ENCODE results near the gene FBXL5. TPM values are rescaled to one million over a fixed set of nuclear protein-coding genes. Genes with fewer than 3 reads are reported as not detected.
A peak's percentile ranks its signal among the peaks of the same experiment; 100 is the strongest.

The FBXL5 gene
- total and polyA plus RNA-seq, 9 of the 15 experiments (the other 6 are each of a cell fraction or from before 2014, with no cell fraction given): 6.0 to 35.2 (median 22.1) TPM

DNA sequence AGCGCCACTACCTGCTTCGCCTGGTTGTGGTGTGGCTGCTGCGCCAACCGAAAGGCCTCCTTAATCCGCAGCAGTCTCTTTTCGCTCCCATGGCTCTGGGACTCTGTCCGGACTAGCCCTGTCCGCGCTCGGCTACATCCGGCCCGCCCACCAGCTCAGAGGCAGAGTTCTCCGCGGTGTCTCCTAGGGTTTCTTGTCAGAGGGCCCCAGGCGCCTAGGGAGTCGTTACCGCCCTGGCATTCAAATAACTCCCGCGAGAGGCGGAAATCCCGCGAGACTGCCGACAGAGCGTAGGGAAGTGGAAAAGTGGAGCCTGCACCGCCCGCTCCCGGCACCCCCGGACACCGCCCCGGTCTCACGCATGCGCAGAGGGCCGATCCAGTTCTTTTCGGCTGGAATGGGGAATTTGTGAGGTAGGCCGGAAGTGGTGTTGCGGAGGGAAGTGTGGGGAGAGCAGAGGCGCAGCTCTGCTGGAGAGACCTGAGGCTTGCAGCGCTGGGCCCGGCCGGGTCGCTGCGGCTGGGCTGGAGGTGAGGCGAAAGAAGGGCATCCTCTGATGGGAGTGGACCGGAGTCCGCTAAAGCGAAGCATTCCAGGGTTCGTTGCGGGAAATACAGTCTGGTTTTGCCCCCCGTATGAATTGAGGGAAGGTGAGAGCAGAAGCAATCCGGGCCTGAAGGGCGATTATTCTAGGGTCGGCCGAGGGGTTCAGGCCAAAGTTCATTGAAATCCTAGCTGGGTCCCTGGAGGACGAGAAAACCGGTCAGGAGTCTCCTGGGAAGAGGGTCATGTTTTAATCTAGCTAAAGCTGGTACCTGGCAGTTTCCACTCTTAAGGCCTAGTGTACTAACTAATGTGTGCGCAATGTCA, 26.4 kb upstream of the FBXL5 start, which contains the start of gene FAM200B (continued):
- TF ChIP-seq, protein P1, sequence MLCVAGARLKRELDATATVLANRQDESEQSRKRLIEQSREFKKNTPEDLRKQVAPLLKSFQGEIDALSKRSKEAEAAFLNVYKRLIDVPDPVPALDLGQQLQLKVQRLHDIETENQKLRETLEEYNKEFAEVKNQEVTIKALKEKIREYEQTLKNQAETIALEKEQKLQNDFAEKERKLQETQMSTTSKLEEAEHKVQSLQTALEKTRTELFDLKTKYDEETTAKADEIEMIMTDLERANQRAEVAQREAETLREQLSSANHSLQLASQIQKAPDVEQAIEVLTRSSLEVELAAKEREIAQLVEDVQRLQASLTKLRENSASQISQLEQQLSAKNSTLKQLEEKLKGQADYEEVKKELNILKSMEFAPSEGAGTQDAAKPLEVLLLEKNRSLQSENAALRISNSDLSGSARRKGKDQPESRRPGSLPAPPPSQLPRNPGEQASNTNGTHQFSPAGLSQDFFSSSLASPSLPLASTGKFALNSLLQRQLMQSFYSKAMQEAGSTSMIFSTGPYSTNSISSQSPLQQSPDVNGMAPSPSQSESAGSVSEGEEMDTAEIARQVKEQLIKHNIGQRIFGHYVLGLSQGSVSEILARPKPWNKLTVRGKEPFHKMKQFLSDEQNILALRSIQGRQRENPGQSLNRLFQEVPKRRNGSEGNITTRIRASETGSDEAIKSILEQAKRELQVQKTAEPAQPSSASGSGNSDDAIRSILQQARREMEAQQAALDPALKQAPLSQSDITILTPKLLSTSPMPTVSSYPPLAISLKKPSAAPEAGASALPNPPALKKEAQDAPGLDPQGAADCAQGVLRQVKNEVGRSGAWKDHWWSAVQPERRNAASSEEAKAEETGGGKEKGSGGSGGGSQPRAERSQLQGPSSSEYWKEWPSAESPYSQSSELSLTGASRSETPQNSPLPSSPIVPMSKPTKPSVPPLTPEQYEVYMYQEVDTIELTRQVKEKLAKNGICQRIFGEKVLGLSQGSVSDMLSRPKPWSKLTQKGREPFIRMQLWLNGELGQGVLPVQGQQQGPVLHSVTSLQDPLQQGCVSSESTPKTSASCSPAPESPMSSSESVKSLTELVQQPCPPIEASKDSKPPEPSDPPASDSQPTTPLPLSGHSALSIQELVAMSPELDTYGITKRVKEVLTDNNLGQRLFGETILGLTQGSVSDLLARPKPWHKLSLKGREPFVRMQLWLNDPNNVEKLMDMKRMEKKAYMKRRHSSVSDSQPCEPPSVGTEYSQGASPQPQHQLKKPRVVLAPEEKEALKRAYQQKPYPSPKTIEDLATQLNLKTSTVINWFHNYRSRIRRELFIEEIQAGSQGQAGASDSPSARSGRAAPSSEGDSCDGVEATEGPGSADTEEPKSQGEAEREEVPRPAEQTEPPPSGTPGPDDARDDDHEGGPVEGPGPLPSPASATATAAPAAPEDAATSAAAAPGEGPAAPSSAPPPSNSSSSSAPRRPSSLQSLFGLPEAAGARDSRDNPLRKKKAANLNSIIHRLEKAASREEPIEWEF (CRISPR knock-in tag; IDR thresholded peaks at IDR 0.05): no peak
- TF ChIP-seq, protein P2, sequence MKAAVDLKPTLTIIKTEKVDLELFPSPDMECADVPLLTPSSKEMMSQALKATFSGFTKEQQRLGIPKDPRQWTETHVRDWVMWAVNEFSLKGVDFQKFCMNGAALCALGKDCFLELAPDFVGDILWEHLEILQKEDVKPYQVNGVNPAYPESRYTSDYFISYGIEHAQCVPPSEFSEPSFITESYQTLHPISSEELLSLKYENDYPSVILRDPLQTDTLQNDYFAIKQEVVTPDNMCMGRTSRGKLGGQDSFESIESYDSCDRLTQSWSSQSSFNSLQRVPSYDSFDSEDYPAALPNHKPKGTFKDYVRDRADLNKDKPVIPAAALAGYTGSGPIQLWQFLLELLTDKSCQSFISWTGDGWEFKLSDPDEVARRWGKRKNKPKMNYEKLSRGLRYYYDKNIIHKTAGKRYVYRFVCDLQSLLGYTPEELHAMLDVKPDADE (conservative IDR thresholded peaks at IDR 0.05; ENCODE audit: control insufficient read depth, low read depth, low read length): peak; percentile 52; the same call in 1 of the 2 replicates
- TF ChIP-seq, protein P3, sequence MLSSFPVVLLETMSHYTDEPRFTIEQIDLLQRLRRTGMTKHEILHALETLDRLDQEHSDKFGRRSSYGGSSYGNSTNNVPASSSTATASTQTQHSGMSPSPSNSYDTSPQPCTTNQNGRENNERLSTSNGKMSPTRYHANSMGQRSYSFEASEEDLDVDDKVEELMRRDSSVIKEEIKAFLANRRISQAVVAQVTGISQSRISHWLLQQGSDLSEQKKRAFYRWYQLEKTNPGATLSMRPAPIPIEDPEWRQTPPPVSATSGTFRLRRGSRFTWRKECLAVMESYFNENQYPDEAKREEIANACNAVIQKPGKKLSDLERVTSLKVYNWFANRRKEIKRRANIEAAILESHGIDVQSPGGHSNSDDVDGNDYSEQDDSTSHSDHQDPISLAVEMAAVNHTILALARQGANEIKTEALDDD (IDR thresholded peaks at IDR 0.05): peak; percentile 78
- TF ChIP-seq ZNF507 (tag; conservative IDR thresholded peaks at IDR 0.05) (no peak), RBFOX2 (IDR thresholded peaks at IDR 0.05; ENCODE audit: low read depth, low read length) (peak; percentile 96), ZC3H4 (CRISPR knock-in tag; IDR thresholded peaks at IDR 0.05; ENCODE audit: borderline replicate concordance) (no peak), CHD1 (IDR thresholded peaks at IDR 0.05; ENCODE audit: low read length) (peak; percentile 66), TSC22D4 (tag; IDR thresholded peaks at IDR 0.05) (no peak), SMARCA4 (IDR thresholded peaks at IDR 0.05) (no peak; the same call in 1 of the 2 replicates), BMI1 (IDR thresholded peaks at IDR 0.05; ENCODE audit: low read length) (no peak), HMGN3 (IDR thresholded peaks at IDR 0.05; ENCODE audit: borderline replicate concordance, extremely low read depth, insufficient read length, low read depth, low read length) (peak; percentile 61), RCOR1 (IDR thresholded peaks at IDR 0.05; ENCODE audit: borderline replicate concordance in 1 of 2, low read depth in 2 of 2, low read length in 2 of 2) (peak in 1 of 2 experiments; percentile 4; a peak in 1 of 4 replicates), NCOR1 (IDR thresholded peaks at IDR 0.05) (no peak), NFIC (IDR thresholded peaks at IDR 0.05) (peak; percentile 33; the same call in 1 of the 2 replicates)
- TF ChIP-seq, protein P4, sequence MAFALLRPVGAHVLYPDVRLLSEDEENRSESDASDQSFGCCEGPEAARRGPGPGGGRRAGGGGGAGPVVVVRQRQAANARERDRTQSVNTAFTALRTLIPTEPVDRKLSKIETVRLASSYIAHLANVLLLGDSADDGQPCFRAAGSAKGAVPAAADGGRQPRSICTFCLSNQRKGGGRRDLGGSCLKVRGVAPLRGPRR (CRISPR knock-in tag; IDR thresholded peaks at IDR 0.05): no peak
- TF ChIP-seq, protein P5, sequence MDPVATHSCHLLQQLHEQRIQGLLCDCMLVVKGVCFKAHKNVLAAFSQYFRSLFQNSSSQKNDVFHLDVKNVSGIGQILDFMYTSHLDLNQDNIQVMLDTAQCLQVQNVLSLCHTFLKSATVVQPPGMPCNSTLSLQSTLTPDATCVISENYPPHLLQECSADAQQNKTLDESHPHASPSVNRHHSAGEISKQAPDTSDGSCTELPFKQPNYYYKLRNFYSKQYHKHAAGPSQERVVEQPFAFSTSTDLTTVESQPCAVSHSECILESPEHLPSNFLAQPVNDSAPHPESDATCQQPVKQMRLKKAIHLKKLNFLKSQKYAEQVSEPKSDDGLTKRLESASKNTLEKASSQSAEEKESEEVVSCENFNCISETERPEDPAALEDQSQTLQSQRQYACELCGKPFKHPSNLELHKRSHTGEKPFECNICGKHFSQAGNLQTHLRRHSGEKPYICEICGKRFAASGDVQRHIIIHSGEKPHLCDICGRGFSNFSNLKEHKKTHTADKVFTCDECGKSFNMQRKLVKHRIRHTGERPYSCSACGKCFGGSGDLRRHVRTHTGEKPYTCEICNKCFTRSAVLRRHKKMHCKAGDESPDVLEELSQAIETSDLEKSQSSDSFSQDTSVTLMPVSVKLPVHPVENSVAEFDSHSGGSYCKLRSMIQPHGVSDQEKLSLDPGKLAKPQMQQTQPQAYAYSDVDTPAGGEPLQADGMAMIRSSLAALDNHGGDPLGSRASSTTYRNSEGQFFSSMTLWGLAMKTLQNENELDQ (CRISPR knock-in tag; IDR thresholded peaks at IDR 0.05; ENCODE audit: borderline replicate concordance): no peak
